Right lung (tissue), 10 donors: Measurements from ENCODE around the gene TTC9C. TPM values are rescaled to one million over a fixed set of nuclear protein-coding genes. Genes with fewer than 3 reads are reported as not detected.
"Not testable (repeated sequence)": the region's sequence is repeated elsewhere in the genome, so short reads cannot be mapped to it uniquely, and the experiment has no call there.

ENCODE experiments used
- DNase-seq, 2 donors: peaks; one replicate each; pipeline ENCODE4 v3.0.0-alpha.2; 2013
- long read RNA-seq, 8 donors: transcript quantifications; one replicate each; lab custom pipeline, GENCODE V29; 2026
- polyA plus RNA-seq, 5 donors: library from polyadenylated mRNA; unstranded; fragments of 120-200 nt; gene quantifications; one replicate each; pipeline versions ENCODE4 v1.2.1 to v1.2.3, GENCODE V29; 2013; ENCODE audit warnings: inconsistent platforms in 1 of 5, low replicate concordance in 1 of 5; ENCODE audit not compliant: insufficient read length in 5 of 5, insufficient read depth in 1 of 5

TTC9C gene, protein sequence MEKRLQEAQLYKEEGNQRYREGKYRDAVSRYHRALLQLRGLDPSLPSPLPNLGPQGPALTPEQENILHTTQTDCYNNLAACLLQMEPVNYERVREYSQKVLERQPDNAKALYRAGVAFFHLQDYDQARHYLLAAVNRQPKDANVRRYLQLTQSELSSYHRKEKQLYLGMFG
- polyA plus RNA-seq: 10 to 100 TPM; 36.1 to 47.0 (median 37.1) TPM
- long read RNA-seq, donor 1, transcript TTC9C-202 (3 exons, 1,080 nt): minor isoform, 8 of 43 reads
- long read RNA-seq, donor 1, transcript TTC9C-206 (1 exons, 346 nt): major isoform, 22 of 43 reads
- long read RNA-seq, donor 1, partial matches to known transcripts: 11 of 43 reads
- long read RNA-seq, donor 1, other reads (novel, unspliced or antisense): 0 of 43 reads
- long read RNA-seq, donor 2, transcript TTC9C-206 (1 exons, 346 nt): minor isoform, 6 of 15 reads
- long read RNA-seq, donor 2, transcript TTC9C-202 (3 exons, 1,080 nt): major isoform, 8 of 15 reads
- long read RNA-seq, donor 2, partial matches to known transcripts: 0 of 15 reads
- long read RNA-seq, donor 2, other reads (novel, unspliced or antisense): 0 of 15 reads
- long read RNA-seq, donor 3, transcript TTC9C-206 (1 exons, 346 nt): major isoform, 27 of 33 reads
- long read RNA-seq, donor 3, transcript TTC9C-202 (3 exons, 1,080 nt): minor isoform, 5 of 33 reads
- long read RNA-seq, donor 3, partial matches to known transcripts: 0 of 33 reads
- long read RNA-seq, donor 3, other reads (novel, unspliced or antisense): 0 of 33 reads
- long read RNA-seq, donor 4, transcript TTC9C-202 (3 exons, 1,080 nt): minor isoform, 6 of 20 reads
- long read RNA-seq, donor 4, transcript TTC9C-206 (1 exons, 346 nt): major isoform, 12 of 20 reads
- long read RNA-seq, donor 4, partial matches to known transcripts: 0 of 20 reads
- long read RNA-seq, donor 4, other reads (novel, unspliced or antisense): 0 of 20 reads
- long read RNA-seq, donor 5, transcript TTC9C-202 (3 exons, 1,080 nt): minor isoform, 9 of 28 reads
- long read RNA-seq, donor 5, transcript TTC9C-206 (1 exons, 346 nt): major isoform, 16 of 28 reads
- long read RNA-seq, donor 5, partial matches to known transcripts: 0 of 28 reads
- long read RNA-seq, donor 5, other reads (novel, unspliced or antisense): 0 of 28 reads
- long read RNA-seq, donor 6, transcript TTC9C-206 (1 exons, 346 nt): major isoform, 19 of 36 reads
- long read RNA-seq, donor 6, transcript TTC9C-202 (3 exons, 1,080 nt): minor isoform, 14 of 36 reads
- long read RNA-seq, donor 6, partial matches to known transcripts: 0 of 36 reads
- long read RNA-seq, donor 6, other reads (novel, unspliced or antisense): 0 of 36 reads
- long read RNA-seq, donor 7, transcript TTC9C-206 (1 exons, 346 nt): major isoform, 6 of 10 reads
- long read RNA-seq, donor 7, partial matches to known transcripts: 0 of 10 reads
- long read RNA-seq, donor 7, other reads (novel, unspliced or antisense): 0 of 10 reads
- long read RNA-seq, donor 8, transcript TTC9C-206 (1 exons, 346 nt): major isoform, 11 of 18 reads
- long read RNA-seq, donor 8, transcript TTC9C-202 (3 exons, 1,080 nt): minor isoform, 7 of 18 reads
- long read RNA-seq, donor 8, partial matches to known transcripts: 0 of 18 reads
- long read RNA-seq, donor 8, other reads (novel, unspliced or antisense): 0 of 18 reads

DNA sequence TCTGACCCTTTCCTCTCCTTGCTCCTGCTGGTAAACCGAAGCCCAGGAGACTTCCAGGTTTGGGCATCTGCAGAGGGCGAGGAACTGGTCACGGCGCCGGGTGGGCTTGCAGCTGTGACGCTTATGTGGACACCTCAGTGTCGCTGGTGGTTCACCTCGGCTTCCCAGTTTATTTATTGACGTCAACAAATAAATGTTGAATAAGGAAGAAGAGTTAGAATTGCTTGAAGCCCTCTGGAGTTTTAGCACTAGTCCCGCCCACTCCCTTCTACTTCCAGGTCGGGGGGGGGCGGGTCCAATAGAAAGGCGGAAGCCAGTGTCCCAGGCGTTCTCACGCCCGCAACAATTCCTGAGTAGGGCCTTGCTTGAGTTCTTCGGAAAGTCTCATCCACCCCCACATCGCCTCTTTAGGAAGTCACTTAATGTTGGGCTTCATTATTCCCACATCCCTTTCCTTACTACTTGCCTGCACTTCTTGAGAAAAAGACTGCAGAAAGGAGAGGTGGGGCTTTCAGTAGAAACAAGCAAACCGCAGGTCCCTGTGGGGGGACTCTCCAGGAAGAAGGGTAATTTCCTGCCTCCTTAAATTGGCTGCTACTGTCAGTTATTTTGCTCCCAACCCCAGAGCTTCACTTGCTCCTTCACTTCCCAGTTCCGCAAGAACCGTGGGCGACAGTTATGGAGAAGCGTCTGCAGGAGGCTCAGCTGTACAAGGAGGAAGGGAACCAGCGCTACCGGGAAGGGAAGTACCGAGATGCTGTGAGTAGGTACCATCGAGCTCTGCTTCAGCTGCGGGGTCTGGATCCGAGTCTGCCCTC lies at the start of gene TTC9C:
Gene TTC9C, plus strand, starts transcription at position 316 of the 818 bp plus-strand sequence. Its CDS starts 363 bp downstream, at position 679.
- DNase-seq: peak; percentile 83 to 84

- peak; percentile 87 to 89 for DNase-seq
Measured at GRCh38 chr11:62678770-62679696, 49.3 kb upstream of the TTC9C start, which contains the start of gene UBXN1. Gene UBXN1 (minus strand): TSS chr11:62679073. CDS start chr11:62678923, 150 bp downstream.

GRCh38 chr11:62680825-62681240 lies 47.5 kb upstream of the TTC9C start:
- no peak for DNase-seq

DNA sequence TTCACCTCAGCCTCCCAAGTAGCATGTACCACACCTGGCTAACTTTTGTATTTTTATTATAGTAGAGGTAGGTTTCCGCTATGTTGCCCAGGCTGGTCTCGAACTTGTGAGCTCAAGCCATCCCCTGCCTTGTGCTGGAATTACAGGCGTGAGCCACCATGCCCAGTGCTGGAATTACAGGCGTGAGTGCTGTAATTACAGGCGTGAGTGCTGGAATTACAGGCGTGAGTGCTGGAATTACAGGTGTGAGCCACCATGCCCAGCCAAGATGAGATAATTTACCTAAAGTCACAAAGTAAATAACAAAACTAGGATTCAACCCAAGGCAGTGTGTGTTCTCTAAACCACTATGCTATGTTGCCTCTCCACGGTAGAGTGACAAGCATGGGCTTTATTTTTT lies 45.8 kb upstream of the TTC9C start:
- DNase-seq: no peak

DNA sequence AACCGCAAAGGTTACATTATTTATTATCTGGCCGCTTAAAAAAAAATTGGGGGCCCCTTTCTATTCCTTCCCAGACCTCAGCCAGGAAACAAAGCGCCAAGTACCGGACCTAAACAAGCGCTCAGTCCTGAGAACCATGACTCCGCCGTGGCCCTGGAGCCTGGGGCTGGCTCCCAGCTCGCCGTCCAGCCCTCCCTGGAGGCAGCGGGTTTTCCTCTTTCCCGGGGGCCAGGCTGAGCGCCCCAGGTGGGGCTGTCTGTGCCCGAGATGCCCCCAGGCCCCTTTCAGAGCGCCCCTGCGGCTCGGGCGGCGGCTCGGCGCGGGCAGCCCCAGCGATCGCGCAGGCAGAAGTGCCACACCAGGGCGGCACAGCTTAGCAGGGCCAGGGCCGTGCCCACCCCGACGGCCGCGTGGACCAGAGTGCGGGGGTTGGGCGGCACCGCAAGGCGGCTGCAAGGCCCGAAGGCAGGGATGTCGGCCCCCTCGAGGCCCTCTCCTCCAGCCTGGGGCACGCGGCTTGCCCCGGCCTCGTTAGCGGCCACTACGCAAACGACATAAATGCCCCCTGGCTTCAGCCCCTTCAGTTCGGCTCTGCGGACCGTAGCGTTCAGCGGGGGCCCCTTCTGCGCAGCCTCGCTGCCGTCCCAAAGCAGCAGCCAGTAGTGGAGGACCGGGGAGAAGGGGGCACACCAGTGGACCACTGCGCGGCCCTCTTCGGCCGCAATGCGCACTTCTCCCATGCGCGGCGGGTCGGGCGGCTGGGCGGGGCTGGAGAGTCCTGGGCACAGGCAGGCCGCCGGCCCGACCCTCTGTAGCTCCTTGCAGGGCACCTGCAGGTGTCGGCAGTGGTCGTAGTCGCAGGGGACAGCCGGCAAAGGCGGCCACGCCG lies 40.5 kb upstream of the TTC9C start:
- DNase-seq: no peak

DNA sequence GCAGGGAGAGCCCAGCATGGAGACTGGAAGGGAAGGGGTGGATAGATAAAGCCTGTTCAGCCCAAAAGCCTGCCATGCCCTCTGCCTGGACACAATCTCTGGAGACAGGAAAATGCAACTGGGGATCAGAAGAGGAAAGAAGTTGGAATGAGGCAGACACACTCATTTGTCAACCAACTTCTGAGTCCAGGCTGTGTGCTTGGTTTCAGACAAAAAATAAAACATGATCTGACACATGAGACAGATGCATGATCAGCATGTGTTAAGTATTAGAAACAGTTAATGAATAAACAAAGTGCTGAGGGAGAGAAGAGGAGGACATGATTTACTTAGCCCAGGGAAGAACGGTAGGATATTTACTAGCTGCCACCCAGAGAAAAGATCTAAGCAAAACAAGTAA lies 39.8 kb upstream of the TTC9C start:
- DNase-seq: no peak

- DNase-seq: no peak
Measured at GRCh38 chr11:62689421-62690183, 38.7 kb upstream of the TTC9C start, which contains the start of gene LRRN4CL. Gene LRRN4CL (minus strand): TSS chr11:62689530. CDS start chr11:62688508, 1,022 bp downstream.

DNA sequence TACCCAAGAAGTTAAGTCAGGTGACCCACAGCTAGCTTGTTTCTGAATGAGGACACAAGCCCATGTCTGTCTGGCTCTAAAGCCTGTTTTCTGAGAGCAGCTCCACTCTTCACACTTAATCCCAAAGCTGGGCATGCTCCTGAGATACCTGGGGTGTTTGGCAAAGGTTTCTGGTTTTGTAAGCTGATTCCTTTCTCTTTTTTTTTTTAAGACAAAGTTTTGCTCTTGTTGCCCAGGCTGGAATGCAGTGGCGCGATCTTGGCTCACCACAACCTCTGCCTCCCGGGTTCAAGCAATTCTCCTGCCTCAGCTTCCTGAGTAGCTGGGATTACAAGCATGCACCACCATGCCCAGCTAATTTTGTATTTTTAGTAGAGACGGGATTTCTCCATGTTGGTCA lies 34.7 kb upstream of the TTC9C start:
- DNase-seq: not testable (repeated sequence)

DNA sequence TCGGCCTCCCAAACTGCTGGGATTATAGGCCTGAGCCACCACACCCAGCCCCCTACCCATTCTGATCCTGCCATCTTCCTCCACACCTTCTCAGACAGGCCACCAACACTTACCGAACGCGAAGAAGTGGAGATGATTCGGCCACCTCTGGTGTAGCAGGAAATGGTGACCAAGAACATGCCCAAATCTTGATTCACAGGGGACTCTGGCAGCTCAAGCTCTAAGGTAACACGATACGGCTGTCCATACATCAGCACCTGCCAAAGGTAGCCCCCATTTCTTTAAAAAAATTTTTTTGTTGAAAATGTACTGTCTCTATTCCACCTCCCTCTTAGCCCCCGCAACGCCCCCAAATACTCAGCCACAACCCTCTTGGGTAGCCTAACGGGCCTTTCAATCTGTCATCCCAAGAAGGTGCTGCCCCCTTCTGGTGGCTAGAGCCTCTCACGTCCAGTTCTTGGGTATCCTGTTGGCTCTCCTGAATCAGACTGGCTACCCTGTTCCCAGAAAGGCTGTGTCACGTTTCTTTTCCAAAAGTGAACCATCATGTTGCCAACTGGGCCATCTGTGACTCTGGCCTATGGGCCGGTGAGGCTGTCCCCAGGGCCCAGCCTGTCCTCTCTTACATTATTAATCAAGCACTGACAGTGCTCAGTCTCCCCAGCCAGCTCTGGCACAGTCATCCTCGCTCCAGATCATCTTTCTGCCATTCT lies 33.7 kb upstream of the TTC9C start:
- DNase-seq: no peak

DNA sequence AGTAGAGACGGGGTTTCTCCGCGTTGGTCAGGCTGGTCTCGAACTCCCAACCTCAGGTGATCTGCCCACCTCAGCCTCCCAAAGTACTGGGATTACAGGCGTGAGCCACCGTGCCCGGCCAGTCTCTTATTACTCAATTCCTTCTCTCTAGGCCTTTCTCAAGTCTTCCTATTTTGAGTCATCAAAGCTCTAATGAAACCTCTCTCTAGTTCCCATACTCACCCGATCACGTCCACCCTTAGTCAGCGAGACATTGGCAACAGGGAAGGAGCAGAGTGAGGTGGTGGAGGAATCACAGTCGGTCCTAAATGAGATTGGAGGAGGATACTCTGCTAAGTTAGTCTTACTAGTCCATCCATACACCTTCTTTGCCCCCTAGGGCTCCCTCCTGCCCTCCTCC lies 26.0 kb upstream of the TTC9C start:
- no peak for DNase-seq

DNA sequence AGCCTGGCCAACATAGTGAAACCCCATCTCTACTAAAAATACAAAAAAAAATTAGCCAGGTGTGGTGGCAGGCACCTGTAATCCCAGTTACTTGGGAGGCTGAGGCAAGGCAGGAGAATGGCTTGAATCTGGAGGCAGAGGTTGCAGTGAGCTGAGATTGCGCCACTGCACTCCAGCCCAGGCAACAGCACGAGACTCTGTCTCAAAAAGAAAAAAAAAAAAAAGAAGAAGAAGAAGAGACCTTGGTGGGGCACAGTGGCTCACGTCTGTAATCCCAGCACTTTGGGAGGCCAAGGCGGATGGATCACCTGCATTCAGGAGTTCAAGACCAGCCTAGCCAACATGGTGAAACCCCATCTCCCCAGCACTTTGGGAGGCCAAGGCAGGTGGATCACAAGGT lies 24.4 kb upstream of the TTC9C start:
- DNase-seq: not testable (repeated sequence)

DNA sequence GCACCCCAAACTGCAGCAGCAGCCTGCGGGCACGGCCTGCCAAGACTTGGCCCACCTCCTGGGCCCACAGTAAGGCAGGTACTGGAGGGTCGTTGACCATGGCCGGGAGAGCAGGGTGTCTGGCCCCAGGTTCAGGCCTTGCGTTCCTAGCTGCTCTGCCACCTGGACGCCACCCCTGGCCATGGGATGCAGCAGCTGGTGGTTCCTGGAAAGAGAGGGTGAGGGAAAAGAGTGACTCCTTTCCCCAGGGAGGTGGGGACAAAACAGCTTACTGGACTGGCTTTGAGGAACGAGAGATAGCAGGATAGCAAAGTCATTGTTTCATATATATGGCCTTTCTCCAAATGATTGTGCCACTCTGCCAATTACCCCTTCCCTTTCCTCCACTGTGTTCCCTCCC lies 22.9 kb upstream of the TTC9C start:
- no peak for DNase-seq

DNA sequence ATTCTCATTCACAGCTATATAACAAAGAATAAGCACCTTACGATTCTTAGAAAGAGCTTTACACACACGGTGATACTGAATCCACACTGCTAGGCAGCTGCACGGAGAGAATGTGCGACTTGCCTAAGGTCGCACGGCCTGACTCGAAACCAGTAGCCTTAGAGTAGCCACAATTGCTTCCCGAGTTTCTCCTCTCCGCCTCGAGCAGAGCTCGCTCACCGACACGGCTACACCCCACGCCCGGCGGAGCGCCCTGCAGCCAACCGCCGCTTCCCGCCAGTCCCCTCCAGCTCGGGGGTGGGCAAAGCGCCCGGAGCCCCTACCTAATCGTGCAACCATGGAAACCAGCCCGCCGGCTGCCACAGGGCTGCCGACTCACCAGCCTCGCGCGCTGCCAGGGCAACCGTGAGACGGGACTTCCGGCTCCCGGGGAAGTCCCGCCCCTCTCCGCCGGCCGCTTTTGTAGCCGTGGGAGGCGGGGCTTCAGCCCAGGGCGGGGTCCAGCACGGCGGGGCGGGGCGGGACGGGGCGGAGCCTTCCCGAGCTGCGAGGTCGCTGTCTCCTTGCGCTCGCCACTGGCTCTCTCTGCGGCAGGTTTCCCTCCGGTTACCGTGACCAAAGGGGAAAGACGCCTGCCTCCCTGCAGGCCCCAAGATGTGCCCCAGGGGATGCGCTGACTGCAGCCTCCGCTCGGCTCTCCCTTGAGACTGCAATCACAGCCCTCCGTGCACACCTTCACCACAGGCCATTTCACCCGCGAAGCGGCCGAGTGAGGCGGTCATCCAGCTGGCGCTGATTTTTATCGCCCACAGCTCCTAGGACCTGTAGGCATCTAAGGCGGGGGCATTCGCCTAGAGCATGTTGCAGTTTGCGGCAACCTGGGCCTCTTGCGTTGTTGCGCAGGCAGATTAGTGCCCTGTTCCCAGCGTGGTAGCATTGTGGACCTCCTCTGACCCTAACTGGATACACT lies 22.1 kb upstream of the TTC9C start:
- peak; percentile 91 to 92 for DNase-seq

DNA sequence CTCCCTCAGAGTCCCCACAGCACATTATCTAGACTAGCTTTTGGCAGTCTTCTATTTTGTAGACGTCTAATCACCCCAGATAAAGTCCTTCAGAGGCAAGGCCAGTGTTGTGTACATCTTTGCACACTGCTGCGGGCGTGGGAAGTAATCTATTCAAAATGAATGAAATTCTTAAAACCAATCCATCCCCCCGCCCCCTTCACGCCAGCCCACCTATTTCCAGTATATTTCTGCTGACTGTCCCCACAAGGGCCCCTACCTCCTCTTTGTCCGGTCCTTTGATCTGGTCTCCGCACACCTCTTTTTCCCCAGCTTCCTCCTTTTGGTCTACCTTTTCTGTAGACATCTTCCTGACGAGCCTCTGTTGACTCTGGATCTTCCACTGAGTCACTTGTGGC lies 21.4 kb upstream of the TTC9C start:
- no peak for DNase-seq
